BLaER1 (cell line): ENCODE results near the gene NT5DC3.

ENCODE experiments used
- H3K27ac ChIP-seq: shearing (Covaris generic); formaldehyde crosslinking; 2 replicates; pipeline ENCODE4 v1.8.1; 2022
- H3K27me3 ChIP-seq: shearing (Covaris generic); formaldehyde crosslinking; 2 replicates; pipeline ENCODE4 v1.8.1; 2022
- H3K36me3 ChIP-seq: shearing (Covaris generic); formaldehyde crosslinking; 2 replicates; pipeline ENCODE4 v1.8.1; 2022
- H3K4me1 ChIP-seq: shearing (Covaris generic); formaldehyde crosslinking; 2 replicates; pipeline ENCODE4 v1.8.1; 2022
- H3K4me2 ChIP-seq: shearing (Covaris generic); formaldehyde crosslinking; 2 replicates; pipeline ENCODE4 v1.8.1; 2022
- H3K4me3 ChIP-seq: shearing (Covaris generic); formaldehyde crosslinking; 2 replicates; pipeline ENCODE4 v1.8.1; 2022
- H3K9ac ChIP-seq: shearing (Covaris generic); formaldehyde crosslinking; 2 replicates; pipeline ENCODE4 v1.8.1; 2022
- H3K9me3 ChIP-seq: shearing (Covaris generic); formaldehyde crosslinking; 2 replicates; pipeline ENCODE4 v1.8.1; 2022
- H4K20me1 ChIP-seq: shearing (Covaris generic); formaldehyde crosslinking; 2 replicates; pipeline ENCODE4 v1.8.1; 2022
- Cebpa-rat ChIP-seq: shearing (Covaris generic); IDR thresholded peaks from 2 replicates; pipeline ENCODE4 v1.8.1; 2022

The NT5DC3 gene

DNA sequence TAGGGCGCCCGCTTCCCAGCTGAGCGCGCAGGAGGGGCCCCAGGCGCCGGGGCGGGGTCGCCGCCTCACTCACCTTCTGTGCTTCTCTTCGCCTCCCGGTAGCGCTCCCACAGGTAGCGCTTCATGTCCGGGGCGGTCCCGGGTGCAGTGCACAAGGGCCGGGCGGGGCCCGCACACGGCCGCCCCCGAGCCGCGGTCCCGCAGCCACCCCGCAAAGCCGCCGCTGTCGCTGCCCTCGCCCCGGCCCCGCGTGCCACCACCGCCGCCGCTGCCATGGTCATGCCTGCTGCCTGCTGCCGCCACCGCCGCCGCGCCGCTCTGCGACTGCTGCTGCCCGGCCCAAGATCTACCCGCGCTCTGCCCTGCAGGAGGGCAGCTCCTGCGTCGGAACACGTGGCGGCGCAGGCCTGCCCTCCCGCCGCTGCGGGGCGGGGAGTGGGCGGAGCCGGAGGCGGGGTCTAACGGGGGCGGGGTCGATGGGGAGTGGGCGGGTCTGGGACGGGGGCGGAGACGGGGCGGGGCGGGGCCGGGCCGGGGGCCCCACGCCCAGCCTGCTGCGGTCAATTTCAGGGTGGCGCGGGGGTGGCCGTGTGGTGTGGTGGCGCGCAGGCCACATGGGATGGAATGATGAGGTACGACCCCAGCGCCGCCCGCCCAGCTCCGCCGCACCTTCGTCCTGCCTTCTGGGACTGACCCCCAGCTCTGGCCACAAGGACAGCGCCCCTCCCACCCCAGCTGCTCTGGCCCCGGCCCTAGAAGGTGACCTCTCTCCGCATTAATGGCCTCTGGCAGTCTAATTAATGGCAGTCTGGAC, at the start of gene NT5DC3:
Gene NT5DC3, minus strand, starts transcription at position 359 of the 814 bp plus-strand sequence. Its CDS starts 78 bp downstream, at position 281.
- peak within 1 kb of the TSS; percentile 92 for H3K4me2 ChIP-seq
- H4K20me1 ChIP-seq: 0 out of 2 replicates have a peak, but pooled peaks cover 8% of the 10 kb centered on the region
- H3K27me3 ChIP-seq: no peaks in the 10 kb centered on the region
- H3K27ac ChIP-seq: peak within 1 kb of the TSS; percentile 67
- H3K36me3 ChIP-seq: peaks cover 8% of the 10 kb centered on the region; the same call in 1 of the 2 replicates
- H3K4me3 ChIP-seq: peak within 1 kb of the TSS; percentile 85
- peak within 1 kb of the TSS; percentile 85 for H3K9ac ChIP-seq
- peaks cover 9% of the 10 kb centered on the region for H3K9me3 ChIP-seq
- no peak for TF ChIP-seq Cebpa-rat
- peaks cover 13% of the 10 kb centered on the region for H3K4me1 ChIP-seq

DNA sequence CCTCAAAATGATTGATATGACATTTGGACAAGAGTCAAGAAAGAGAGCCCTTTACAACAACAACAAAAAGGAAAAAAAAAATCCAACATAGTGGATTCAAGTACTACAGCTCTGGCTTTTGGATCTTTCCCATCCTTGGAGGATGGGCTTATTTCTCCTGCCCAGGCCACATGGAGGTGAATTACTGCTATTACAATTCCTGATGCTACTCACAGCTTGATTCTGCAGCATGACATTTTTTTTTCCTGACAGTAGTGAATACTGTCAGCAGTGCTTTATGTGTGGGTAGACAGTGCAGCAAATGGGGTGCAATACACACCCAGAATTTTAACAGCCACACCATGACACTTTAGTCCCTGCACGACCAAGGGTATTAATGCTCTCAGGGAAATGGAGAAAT, 46.7 kb upstream of the NT5DC3 start:
- Histone ChIP-seq H3K9ac (no peak overlapping the region), H3K4me3 (no peak overlapping the region), H3K27me3 (no peaks in the 10 kb centered on the region), H3K4me2 (no peak overlapping the region), H3K27ac (no peak overlapping the region), H3K4me1 (peaks cover 21% of the 10 kb centered on the region), H4K20me1 (no peaks in the 10 kb centered on the region), H3K9me3 (no peaks in the 10 kb centered on the region), H3K36me3 (no peaks in the 10 kb centered on the region)
- TF ChIP-seq Cebpa-rat: no peak

DNA sequence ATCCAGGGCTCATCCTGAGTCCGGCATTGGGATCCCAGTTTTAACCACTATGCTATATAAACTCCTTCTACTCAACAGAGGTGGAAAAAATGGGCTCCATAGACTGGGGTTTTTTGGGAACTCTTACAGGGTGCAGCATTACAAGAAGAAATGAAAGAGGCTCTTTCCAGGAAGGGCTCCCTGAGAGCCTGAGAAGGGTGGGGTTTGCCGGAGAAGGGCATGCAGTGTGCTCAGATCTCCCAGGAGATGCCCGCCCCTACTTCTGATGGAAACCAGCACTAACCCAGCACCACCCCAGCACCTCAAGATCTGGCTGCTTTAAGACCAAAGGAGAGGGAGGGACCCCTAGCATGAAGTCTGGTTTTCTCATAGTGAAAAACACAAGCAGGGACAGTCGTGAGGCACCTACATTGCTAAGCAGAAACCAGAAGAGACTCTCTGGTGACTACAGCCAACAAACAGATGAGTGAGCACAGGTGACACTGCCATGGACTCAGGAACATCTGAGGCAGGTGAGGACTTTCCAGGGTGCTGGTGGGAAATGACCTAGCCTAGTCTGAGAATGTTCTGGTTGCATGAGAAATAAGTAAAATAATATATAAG, 45.3 kb upstream of the NT5DC3 start:
- Histone ChIP-seq H3K4me2 (no peak overlapping the region), H3K9me3 (no peaks in the 10 kb centered on the region), H4K20me1 (no peaks in the 10 kb centered on the region), H3K36me3 (no peaks in the 10 kb centered on the region), H3K4me1 (peaks cover 35% of the 10 kb centered on the region), H3K27ac (no peak overlapping the region), H3K27me3 (no peaks in the 10 kb centered on the region), H3K9ac (no peak overlapping the region), H3K4me3 (no peak overlapping the region)
- no peak for TF ChIP-seq Cebpa-rat

DNA sequence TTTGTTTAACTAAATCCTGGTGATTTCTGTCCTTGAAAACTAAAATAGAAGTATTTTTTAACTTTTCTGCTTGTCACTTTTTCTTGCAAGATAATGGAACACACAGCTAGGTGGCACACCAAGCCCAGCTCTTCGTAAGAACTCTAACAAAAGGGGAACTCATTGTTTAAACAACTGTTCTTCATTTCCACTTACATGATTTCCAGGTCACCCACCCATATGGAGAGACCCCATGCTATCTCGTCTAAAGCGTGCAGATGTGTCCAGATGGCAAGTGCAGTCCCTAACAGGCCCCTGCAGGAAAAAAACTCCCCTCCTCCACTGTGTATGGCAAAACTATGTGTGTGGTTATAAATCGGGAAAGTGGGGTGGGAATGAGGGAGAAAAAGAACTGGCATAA, 43.3 kb upstream of the NT5DC3 start:
- no peaks in the 10 kb centered on the region for H3K36me3 ChIP-seq
- no peak for TF ChIP-seq Cebpa-rat
- H3K4me2 ChIP-seq: peak overlapping the region; percentile 79
- H3K9me3 ChIP-seq: no peaks in the 10 kb centered on the region
- H3K4me1 ChIP-seq: peaks cover 55% of the 10 kb centered on the region
- H4K20me1 ChIP-seq: no peaks in the 10 kb centered on the region
- H3K9ac ChIP-seq: no peak overlapping the region
- no peak overlapping the region for H3K27ac ChIP-seq
- no peak overlapping the region for H3K4me3 ChIP-seq
- no peaks in the 10 kb centered on the region for H3K27me3 ChIP-seq

DNA sequence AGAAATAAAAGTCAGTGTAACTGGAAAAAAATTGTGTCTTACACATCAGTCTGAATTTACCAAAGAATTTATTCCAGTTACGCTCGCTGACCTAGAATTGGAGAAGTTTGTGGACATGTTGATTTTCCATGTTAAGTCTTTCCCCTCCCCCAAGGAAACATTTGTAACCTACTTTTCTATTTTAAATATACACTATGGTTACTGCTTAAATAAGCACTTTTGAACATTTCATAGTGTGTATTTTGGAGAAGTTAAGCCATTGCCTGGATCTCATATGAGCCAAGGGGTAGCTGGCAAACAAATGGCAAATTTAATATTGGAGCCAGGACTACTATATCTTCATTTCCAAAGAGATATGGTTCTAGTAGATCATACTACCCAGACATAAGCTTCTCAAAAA, 42.9 kb upstream of the NT5DC3 start:
- Histone ChIP-seq H3K27ac (0 out of 2 replicates have a peak overlapping the region, but pooled peaks have one; percentile 16), H3K4me3 (no peak overlapping the region), H3K27me3 (no peaks in the 10 kb centered on the region), H3K4me2 (peak overlapping the region; percentile 79), H4K20me1 (no peaks in the 10 kb centered on the region), H3K9me3 (no peaks in the 10 kb centered on the region), H3K36me3 (no peaks in the 10 kb centered on the region), H3K9ac (peak overlapping the region; percentile 50; the same call in 1 of the 2 replicates), H3K4me1 (peaks cover 59% of the 10 kb centered on the region)
- no peak for TF ChIP-seq Cebpa-rat

DNA sequence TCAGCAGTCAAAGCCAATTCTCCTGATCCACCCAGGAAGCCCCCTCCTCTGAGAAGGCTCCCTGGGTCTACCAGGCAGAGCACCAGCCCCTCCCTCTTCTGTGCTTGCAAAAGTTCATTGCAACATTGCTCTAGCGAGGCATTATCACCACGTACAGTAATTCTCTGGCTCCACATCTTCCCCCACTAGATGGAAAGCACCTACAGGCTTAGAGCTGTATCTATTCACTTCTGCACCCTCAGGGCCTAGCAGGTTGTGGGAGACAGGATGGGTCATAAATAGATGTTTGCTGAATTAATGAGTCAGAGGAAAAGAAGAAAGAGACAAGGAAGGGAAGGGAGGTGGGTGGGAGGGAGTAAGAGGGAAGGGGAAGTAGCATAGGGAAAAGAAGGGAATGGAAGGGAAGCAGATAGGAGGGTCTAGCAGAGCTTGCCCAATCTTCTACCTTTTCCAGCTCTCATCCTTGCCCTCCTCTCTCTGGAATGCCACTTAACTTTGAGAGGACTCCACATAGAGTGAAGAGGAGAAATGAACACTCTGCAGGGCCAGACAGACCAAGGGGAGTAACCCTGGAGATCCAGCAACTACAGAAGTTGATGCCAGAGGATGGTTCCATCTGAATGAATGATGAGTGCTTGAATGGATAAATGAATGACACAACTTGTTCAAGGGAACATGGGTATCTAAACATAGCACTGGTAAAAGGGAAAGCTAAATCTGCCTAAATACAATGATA, 42.0 kb upstream of the NT5DC3 start:
- Histone ChIP-seq H3K27me3 (no peaks in the 10 kb centered on the region), H3K4me2 (peak overlapping the region; percentile 79), H3K4me3 (no peak overlapping the region), H4K20me1 (no peaks in the 10 kb centered on the region), H3K9ac (peak overlapping the region; percentile 23; the same call in 1 of the 2 replicates), H3K9me3 (no peaks in the 10 kb centered on the region), H3K27ac (peak overlapping the region; percentile 16; the same call in 1 of the 2 replicates), H3K4me1 (peaks cover 68% of the 10 kb centered on the region), H3K36me3 (no peaks in the 10 kb centered on the region)
- TF ChIP-seq Cebpa-rat: no peak

DNA sequence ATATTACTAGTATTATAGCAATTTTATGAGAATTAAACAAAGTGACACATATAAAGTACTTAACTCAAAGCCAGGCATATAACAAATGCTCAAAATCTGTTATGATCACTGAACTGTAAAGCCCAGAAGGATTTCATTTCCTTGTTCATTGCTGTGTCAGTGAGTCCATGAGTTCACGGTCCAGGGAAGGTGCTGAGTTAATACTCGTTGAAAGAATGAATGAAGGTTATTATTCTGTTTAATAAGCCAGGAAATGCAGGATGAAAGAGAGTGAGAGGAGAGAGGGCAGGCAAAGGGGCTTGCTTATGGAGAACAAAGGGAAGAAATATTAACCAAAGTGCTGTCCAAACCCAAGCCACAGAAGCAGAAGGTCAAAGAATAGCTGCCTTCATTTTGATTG, 40.2 kb upstream of the NT5DC3 start:
- peaks cover 72% of the 10 kb centered on the region for H3K4me1 ChIP-seq
- peak overlapping the region; percentile 32; the same call in 1 of the 2 replicates for H3K4me3 ChIP-seq
- TF ChIP-seq Cebpa-rat: no peak
- no peaks in the 10 kb centered on the region for H3K27me3 ChIP-seq
- 0 out of 2 replicates have a peak overlapping the region, but pooled peaks have one; percentile 63 for H3K9ac ChIP-seq
- H4K20me1 ChIP-seq: no peaks in the 10 kb centered on the region
- peak overlapping the region; percentile 71 for H3K27ac ChIP-seq
- H3K4me2 ChIP-seq: peak overlapping the region; percentile 79
- 0 out of 2 replicates have a peak, but pooled peaks cover 4% of the 10 kb centered on the region for H3K9me3 ChIP-seq
- no peaks in the 10 kb centered on the region for H3K36me3 ChIP-seq

DNA sequence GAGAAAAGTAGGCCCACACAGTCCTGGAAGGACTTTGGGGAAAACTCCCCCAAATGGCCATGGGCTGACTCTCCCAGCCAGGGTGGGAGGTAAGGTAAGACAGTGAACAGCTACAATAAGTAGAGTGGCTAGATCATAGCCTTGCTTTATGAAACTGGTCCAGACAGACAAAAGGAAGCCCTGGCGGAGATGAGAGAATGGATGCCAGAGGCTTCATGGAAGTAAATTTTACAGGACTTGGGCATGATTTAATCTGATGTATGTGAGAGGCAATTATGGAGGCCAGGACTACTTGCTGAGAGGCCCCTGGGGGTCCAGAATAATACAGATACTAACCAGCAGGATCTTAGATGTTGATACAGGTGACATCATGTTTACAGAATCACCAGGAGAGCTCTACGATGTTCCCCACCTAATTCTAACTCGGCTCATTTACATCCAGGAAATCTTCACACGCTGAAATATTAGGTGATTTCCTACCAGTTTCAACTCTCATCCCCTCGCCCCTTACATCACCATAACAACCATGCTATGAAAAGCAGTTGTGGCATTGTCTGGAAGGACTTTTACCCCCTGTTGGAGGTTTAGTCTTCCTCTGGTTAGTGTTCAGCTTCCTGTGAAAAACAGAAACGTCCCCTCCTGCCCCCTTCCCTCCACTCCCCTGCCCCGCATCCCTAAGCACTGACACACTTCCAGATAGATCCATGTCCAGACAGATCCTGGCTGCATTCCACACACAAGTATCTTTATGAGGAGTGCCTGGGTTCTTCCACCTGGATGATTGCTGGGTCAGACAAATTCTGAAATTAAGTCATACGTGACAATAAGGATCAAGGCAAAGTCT, 39.5 kb upstream of the NT5DC3 start:
- no peaks in the 10 kb centered on the region for H3K27me3 ChIP-seq
- H3K4me2 ChIP-seq: peak overlapping the region; percentile 79
- no peaks in the 10 kb centered on the region for H4K20me1 ChIP-seq
- H3K4me1 ChIP-seq: peaks cover 72% of the 10 kb centered on the region
- H3K9me3 ChIP-seq: 0 out of 2 replicates have a peak, but pooled peaks cover 5% of the 10 kb centered on the region
- TF ChIP-seq Cebpa-rat: no peak
- peak overlapping the region; percentile 71 for H3K27ac ChIP-seq
- H3K36me3 ChIP-seq: no peaks in the 10 kb centered on the region
- H3K4me3 ChIP-seq: peak overlapping the region; percentile 32; the same call in 1 of the 2 replicates
- peak overlapping the region; percentile 63; the same call in 1 of the 2 replicates for H3K9ac ChIP-seq

DNA sequence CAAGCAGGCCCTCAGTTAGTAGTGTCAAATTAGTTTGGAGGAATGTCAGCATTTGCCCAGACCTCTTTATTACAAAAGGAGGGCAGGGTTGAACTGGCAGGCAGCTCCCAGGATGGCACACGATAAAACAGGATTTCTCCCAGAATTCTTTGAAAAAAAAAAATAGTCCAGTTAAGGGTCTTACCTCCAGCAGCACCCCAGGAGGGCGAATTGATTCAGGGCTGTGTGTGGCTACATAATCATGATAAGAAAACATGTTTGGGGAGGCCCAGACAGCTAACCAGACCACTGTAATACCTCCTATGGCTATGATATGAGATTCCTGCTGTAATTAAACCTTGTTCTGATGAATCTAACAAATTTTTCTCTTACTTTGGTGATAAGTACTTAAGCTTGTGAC, 38.8 kb upstream of the NT5DC3 start:
- H3K27ac ChIP-seq: peak overlapping the region; percentile 71

More for the DNA sequence above, 38.8 kb upstream of the NT5DC3 start:
- peak overlapping the region; percentile 63; the same call in 1 of the 2 replicates for H3K9ac ChIP-seq
- H3K4me2 ChIP-seq: peak overlapping the region; percentile 79
- no peaks in the 10 kb centered on the region for H3K27me3 ChIP-seq
- 0 out of 2 replicates have a peak, but pooled peaks cover 5% of the 10 kb centered on the region for H3K9me3 ChIP-seq
- peak overlapping the region; percentile 32; the same call in 1 of the 2 replicates for H3K4me3 ChIP-seq
- TF ChIP-seq Cebpa-rat: no peak
- no peaks in the 10 kb centered on the region for H3K36me3 ChIP-seq
- peaks cover 72% of the 10 kb centered on the region for H3K4me1 ChIP-seq
- H4K20me1 ChIP-seq: no peaks in the 10 kb centered on the region
